ENCODE results near the gene ATP8B2.
"Not testable (repeated sequence)": the region's sequence is repeated elsewhere in the genome, so short reads cannot be mapped to it uniquely, and the experiment has no call there.

ATP8B2 gene

GRCh38 chr1:154324669-154325582 is at the start of gene ATP8B2:
Gene ATP8B2, plus strand, starts transcription at chr1:154325525. Its CDS starts 2,617 bp downstream, at chr1:154328142.
- TF ChIP-seq CTCF (IDR thresholded peaks at IDR 0.05; ENCODE audit: borderline replicate concordance, extremely low read depth, low read length, poor library complexity, severe bottlenecking), result peak; percentile 95
- no peak for TF ChIP-seq EZH2 (IDR thresholded peaks at IDR 0.05; ENCODE audit: borderline replicate concordance, low read depth, low read length, severe bottlenecking)
- ATAC-seq (ENCODE audit: insufficient read depth, low read depth) (peak; percentile 62), DNase-seq (peak; percentile 85)
- Histone ChIP-seq H3K4me2 (ENCODE audit: insufficient read depth, low read length) (peak within 1 kb of the TSS; percentile 92), H3K79me2 (ENCODE audit: insufficient read depth, low read length) (peaks cover 12% of the 10 kb centered on the region), H2AFZ (ENCODE audit: low read depth, low read length) (peak within 1 kb of the TSS; percentile 89), H3K9ac (ENCODE audit: low read depth, low read length) (peak within 1 kb of the TSS; percentile 70), H3K36me3 (ENCODE audit: insufficient read depth, low read length) (peaks cover 3% of the 10 kb centered on the region), H3K27me3 (ENCODE audit: insufficient read depth, low read length, poor library complexity) (no peaks in the 10 kb centered on the region), H4K20me1 (ENCODE audit: insufficient read depth, low read length) (peaks cover 30% of the 10 kb centered on the region), H3K4me1 (ENCODE audit: insufficient read depth, low read length) (peaks cover 50% of the 10 kb centered on the region), H3K27ac (ENCODE audit: low read length) (peak within 1 kb of the TSS; percentile 44; the same call in 1 of the 2 replicates), H3K9me3 (ENCODE audit: insufficient read depth, low read length, severe bottlenecking) (no peaks in the 10 kb centered on the region), H3K4me3 (ENCODE audit: low read depth in 1 of 2, low read length in 2 of 2) (peak within 1 kb of the TSS; percentile 72 to 77)

- no peaks in the 10 kb centered on the region for H3K27me3 ChIP-seq (ENCODE audit: insufficient read depth, low read length, poor library complexity)
- peaks cover 22% of the 10 kb centered on the region for H3K36me3 ChIP-seq (ENCODE audit: insufficient read depth, low read length)
- peaks cover 15% of the 10 kb centered on the region for H3K79me2 ChIP-seq (ENCODE audit: insufficient read depth, low read length)
- H3K9ac ChIP-seq (ENCODE audit: low read depth, low read length), result no peak overlapping the region
- H2AFZ ChIP-seq (ENCODE audit: low read depth, low read length), result no peak overlapping the region
- TF ChIP-seq EZH2 (IDR thresholded peaks at IDR 0.05; ENCODE audit: borderline replicate concordance, low read depth, low read length, severe bottlenecking) (no peak), CTCF (IDR thresholded peaks at IDR 0.05; ENCODE audit: borderline replicate concordance, extremely low read depth, low read length, poor library complexity, severe bottlenecking) (peak; percentile 55)
- H4K20me1 ChIP-seq (ENCODE audit: insufficient read depth, low read length), result no peaks in the 10 kb centered on the region
- H3K27ac ChIP-seq (ENCODE audit: low read length), result no peak overlapping the region
- no peak for ATAC-seq (ENCODE audit: insufficient read depth, low read depth)
- peaks cover 14% of the 10 kb centered on the region for H3K4me1 ChIP-seq (ENCODE audit: insufficient read depth, low read length)
- no peaks in the 10 kb centered on the region for H3K9me3 ChIP-seq (ENCODE audit: insufficient read depth, low read length, severe bottlenecking)
- peak; percentile 44 for DNase-seq
- no peak overlapping the region for H3K4me3 ChIP-seq (ENCODE audit: low read depth in 1 of 2, low read length in 2 of 2)
- H3K4me2 ChIP-seq (ENCODE audit: insufficient read depth, low read length), result no peak overlapping the region
Measured at GRCh38 chr1:154276797-154277196, 48.5 kb upstream of the ATP8B2 start.

GRCh38 chr1:154287591-154287990 is 37.7 kb upstream of the ATP8B2 start:
- H3K27me3 ChIP-seq (ENCODE audit: insufficient read depth, low read length, poor library complexity); H3K9ac ChIP-seq (ENCODE audit: low read depth, low read length); H2AFZ ChIP-seq (ENCODE audit: low read depth, low read length); H3K4me1 ChIP-seq (ENCODE audit: insufficient read depth, low read length); H4K20me1 ChIP-seq (ENCODE audit: insufficient read depth, low read length); H3K27ac ChIP-seq (ENCODE audit: low read length); H3K79me2 ChIP-seq (ENCODE audit: insufficient read depth, low read length); H3K4me3 ChIP-seq (ENCODE audit: low read depth in 1 of 2, low read length in 2 of 2); DNase-seq; ATAC-seq (ENCODE audit: insufficient read depth, low read depth); H3K4me2 ChIP-seq (ENCODE audit: insufficient read depth, low read length); H3K9me3 ChIP-seq (ENCODE audit: insufficient read depth, low read length, severe bottlenecking); H3K36me3 ChIP-seq (ENCODE audit: insufficient read depth, low read length): not testable (repeated sequence)

- H3K27me3 ChIP-seq (ENCODE audit: insufficient read depth, low read length, poor library complexity), result no peaks in the 10 kb centered on the region
- H3K4me2 ChIP-seq (ENCODE audit: insufficient read depth, low read length), result no peak overlapping the region
- no peaks in the 10 kb centered on the region for H3K36me3 ChIP-seq (ENCODE audit: insufficient read depth, low read length)
- TF ChIP-seq EZH2 (IDR thresholded peaks at IDR 0.05; ENCODE audit: borderline replicate concordance, low read depth, low read length, severe bottlenecking) (no peak), CTCF (IDR thresholded peaks at IDR 0.05; ENCODE audit: borderline replicate concordance, extremely low read depth, low read length, poor library complexity, severe bottlenecking) (no peak)
- no peak overlapping the region for H3K4me3 ChIP-seq (ENCODE audit: low read depth in 1 of 2, low read length in 2 of 2)
- no peak overlapping the region for H2AFZ ChIP-seq (ENCODE audit: low read depth, low read length)
- DNase-seq (no peak), ATAC-seq (ENCODE audit: insufficient read depth, low read depth) (no peak)
- no peaks in the 10 kb centered on the region for H4K20me1 ChIP-seq (ENCODE audit: insufficient read depth, low read length)
- H3K9me3 ChIP-seq (ENCODE audit: insufficient read depth, low read length, severe bottlenecking), result no peaks in the 10 kb centered on the region
- H3K4me1 ChIP-seq (ENCODE audit: insufficient read depth, low read length), result no peaks in the 10 kb centered on the region
- no peaks in the 10 kb centered on the region for H3K79me2 ChIP-seq (ENCODE audit: insufficient read depth, low read length)
- no peak overlapping the region for H3K27ac ChIP-seq (ENCODE audit: low read length)
- no peak overlapping the region for H3K9ac ChIP-seq (ENCODE audit: low read depth, low read length)
Measured at GRCh38 chr1:154288661-154289060, 36.7 kb upstream of the ATP8B2 start.

All from DND-41 (cell line).